Measurements from ENCODE around the gene DNAJB8. TPM values are rescaled to one million over a fixed set of nuclear protein-coding genes. Genes with fewer than 3 reads are reported as not detected.

The DNAJB8 gene
- total RNA-seq, 1 experiment from 2014 or later, result not detected

DNA sequence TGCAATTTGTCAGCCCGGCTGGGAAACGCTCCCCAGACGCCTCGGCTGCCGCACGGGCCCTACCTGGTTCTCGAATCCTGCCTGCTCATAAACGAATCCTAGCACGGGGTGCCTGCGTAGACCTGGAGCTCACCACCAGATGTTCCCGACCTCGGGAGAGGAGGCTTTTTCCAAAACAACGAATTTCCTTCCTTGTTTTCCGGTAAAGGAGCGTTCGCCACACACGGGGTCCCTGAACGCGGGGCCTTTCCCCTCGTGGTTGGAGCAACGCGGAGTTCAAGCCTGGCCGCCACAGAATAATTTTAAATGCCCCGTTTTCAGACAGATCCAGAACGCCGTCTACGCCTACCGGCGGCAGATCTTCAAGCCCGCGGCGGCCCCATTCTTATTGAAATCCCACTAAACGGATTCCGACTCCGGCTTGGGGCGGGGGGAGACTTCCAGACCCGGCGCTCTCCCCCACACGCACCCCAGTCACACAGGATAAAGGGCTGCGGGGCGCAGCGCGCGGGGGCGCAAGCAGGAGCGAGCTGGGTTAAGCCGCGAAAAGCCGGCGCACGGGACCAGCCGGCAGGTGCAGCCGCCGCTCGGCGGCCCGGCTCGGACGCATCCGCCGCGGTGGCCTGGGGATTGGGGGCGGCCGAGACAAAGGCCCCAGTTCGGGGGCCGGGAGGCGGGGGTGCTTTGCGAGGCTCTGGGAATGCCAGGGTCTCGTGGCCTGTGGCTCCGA is 25.4 kb upstream of the DNAJB8 start:
- Histone ChIP-seq H3K27me3 (ENCODE audit: low read length) (no peaks in the 10 kb centered on the region), H3K9me3 (ENCODE audit: low read length) (no peaks in the 10 kb centered on the region), H3K4me3 (ENCODE audit: low read length) (peak overlapping the region; percentile 93), H2AFZ (ENCODE audit: low read length) (peak overlapping the region; percentile 51; the same call in 1 of the 2 replicates), H3K4me2 (ENCODE audit: low read length) (peak overlapping the region; percentile 92), H3K4me1 (ENCODE audit: insufficient read depth, low read length) (no peaks in the 10 kb centered on the region; the same call in 1 of the 2 replicates), H3F3A (ENCODE audit: low read length, unreplicated experiment) (no peaks in the 10 kb centered on the region), H3K9me2 (replicated peaks; ENCODE audit: low read length) (no peaks in the 10 kb centered on the region), H3K9ac (ENCODE audit: low read length) (peak overlapping the region; percentile 84), H4K20me1 (ENCODE audit: low read length) (no peaks in the 10 kb centered on the region), H3K79me2 (ENCODE audit: low read length) (peaks cover 68% of the 10 kb centered on the region), H3K36me3 (ENCODE audit: low read depth, low read length) (no peaks in the 10 kb centered on the region), H3K27ac (ENCODE audit: low read length) (0 out of 2 replicates have a peak overlapping the region, but pooled peaks have one; percentile 2)
- intact Hi-C loops (cut with micrococcal nuclease), result no loop called here
- POLR2A ChIA-PET (ENCODE audit: unreplicated experiment), result interaction anchor here (0.7 kb wide), 1 partner anchor 849 kb away, joined by 3 read pairs; no protein-coding TSS in a partner anchor
- BruUV-seq (replicated peaks), result TSS peak; percentile 12
- ATAC-seq (no peak), DNase-seq (no peak)
- CTCF ChIA-PET, result interaction anchor here (0.6 kb wide), 2 partner anchors 108 to 368 kb away, joined by 3 read pairs; no protein-coding TSS in a partner anchor
- TF ChIP-seq CTCF (conservative IDR thresholded peaks at IDR 0.05; ENCODE audit: low read depth, low read length) (no peak), EZH2 (IDR thresholded peaks at IDR 0.05; ENCODE audit: low read length, unreplicated experiment) (no peak), EZH2phosphoT487 (IDR thresholded peaks at IDR 0.05; ENCODE audit: borderline replicate concordance, low read length) (no peak)

DNA sequence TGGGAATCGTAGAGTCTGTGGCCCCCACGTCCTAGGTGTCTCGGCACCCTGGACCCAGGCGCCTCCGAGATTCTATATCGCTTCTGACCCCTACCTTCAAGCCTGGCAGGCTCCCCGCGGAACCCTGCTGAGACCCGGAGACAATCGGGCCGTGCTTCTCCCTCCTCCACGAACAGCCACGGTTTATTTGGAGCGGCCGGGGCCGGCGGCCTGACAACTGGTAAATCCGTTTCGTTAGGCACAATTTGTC is 24.9 kb upstream of the DNAJB8 start:
- peak; percentile 28 for DNase-seq
- H3K4me2 ChIP-seq (ENCODE audit: low read length), result peak overlapping the region; percentile 92
- POLR2A ChIA-PET (ENCODE audit: unreplicated experiment), result no interaction called here

More for the DNA sequence above, 24.9 kb upstream of the DNAJB8 start:
- Histone ChIP-seq H3K27me3 (ENCODE audit: low read length) (no peaks in the 10 kb centered on the region), H3K9ac (ENCODE audit: low read length) (peak overlapping the region; percentile 84), H2AFZ (ENCODE audit: low read length) (0 out of 2 replicates have a peak overlapping the region, but pooled peaks have one; percentile 51), H3K9me3 (ENCODE audit: low read length) (no peaks in the 10 kb centered on the region), H3F3A (ENCODE audit: low read length, unreplicated experiment) (no peaks in the 10 kb centered on the region), H3K9me2 (replicated peaks; ENCODE audit: low read length) (no peaks in the 10 kb centered on the region), H3K79me2 (ENCODE audit: low read length) (peaks cover 73% of the 10 kb centered on the region), H3K36me3 (ENCODE audit: low read depth, low read length) (no peaks in the 10 kb centered on the region), H3K27ac (ENCODE audit: low read length) (0 out of 2 replicates have a peak overlapping the region, but pooled peaks have one; percentile 2), H3K4me1 (ENCODE audit: insufficient read depth, low read length) (no peaks in the 10 kb centered on the region; the same call in 1 of the 2 replicates), H4K20me1 (ENCODE audit: low read length) (no peaks in the 10 kb centered on the region), H3K4me3 (ENCODE audit: low read length) (peak overlapping the region; percentile 93)
- no TSS peak for BruUV-seq (replicated peaks)
- no peak for ATAC-seq
- TF ChIP-seq EZH2phosphoT487 (IDR thresholded peaks at IDR 0.05; ENCODE audit: borderline replicate concordance, low read length) (no peak), CTCF (conservative IDR thresholded peaks at IDR 0.05; ENCODE audit: low read depth, low read length) (no peak), EZH2 (IDR thresholded peaks at IDR 0.05; ENCODE audit: low read length, unreplicated experiment) (no peak)
- CTCF ChIA-PET, result interaction anchor here (0.6 kb wide), 2 partner anchors 65 to 367 kb away, joined by 3 read pairs; no protein-coding TSS in a partner anchor
- intact Hi-C loops (cut with micrococcal nuclease), result no loop called here

All from PC-3 (cell line).